Activated CD8-positive, alpha-beta memory T cell treated with anti-CD3 and anti-CD28 coated beads, Interleukin-2, amount 50 U/mL, for 1 hour (primary cell): Measurements from ENCODE around the gene RANBP3.

Experiments used
- DNase-seq: peaks from one replicate; pipeline ENCODE4 v3.0.0-alpha.2; 2020; ENCODE audit errors: extremely low read depth

The RANBP3 gene

DNA sequence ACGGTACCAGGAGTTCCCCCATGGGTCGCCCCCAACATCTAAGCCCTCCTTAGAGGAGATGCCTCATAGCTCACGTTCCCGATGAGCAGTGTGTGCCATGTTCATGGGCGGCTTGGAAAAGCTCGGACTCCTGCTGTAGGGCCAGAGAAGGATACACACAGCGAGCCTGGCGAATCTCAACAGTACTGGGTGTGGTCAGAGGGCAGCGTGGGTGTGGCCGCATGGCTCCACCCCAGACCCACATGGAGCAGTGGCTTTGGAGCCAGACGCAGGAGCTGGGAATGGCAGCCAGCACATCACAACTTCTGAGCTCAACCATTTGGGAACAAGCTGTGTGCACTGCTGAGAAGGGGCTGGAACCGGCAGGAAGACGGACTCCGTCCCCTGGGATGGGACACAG lies 48.3 kb downstream of the RANBP3 start:
- no peak for DNase-seq

DNA sequence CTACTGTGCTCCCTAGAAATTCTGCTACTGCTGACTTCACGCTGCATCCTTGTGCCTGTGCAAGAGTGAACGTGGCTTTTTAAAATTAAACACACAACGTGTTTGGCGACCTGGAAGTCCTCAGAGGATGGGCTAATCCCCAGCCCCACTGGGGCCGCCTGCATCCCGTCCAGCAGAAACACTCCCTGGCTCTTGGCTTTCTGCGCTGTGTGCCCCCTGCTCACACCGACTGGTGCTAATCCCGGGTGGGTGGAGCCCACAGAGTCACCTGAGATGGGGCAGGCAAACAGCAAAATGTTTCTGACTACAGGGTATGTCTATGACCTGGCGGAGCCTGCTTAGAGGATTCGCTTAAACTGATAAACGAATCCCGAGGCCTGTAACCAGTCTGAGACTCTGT lies 48.8 kb downstream of the RANBP3 start:
- DNase-seq, result no peak

DNA sequence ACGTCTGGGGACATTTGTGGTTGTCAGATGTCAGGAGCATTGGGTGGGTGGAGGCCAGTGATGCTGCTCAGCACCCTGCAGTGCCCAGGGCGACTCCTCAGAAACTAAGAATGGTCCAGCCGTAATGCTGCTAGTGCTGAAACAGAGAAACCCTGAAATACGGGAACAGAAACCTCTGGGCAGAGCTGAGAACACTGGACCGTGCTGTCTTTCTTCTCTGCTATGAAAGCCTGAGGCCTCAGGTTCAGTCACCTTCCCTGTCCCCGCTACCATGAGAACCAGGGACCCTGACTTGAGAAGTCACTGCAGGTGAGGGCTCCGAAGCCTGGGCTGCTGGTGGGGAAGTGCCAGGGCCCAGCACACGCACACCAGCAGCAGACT lies 50.5 kb downstream of the RANBP3 start:
- no peak for DNase-seq

DNA sequence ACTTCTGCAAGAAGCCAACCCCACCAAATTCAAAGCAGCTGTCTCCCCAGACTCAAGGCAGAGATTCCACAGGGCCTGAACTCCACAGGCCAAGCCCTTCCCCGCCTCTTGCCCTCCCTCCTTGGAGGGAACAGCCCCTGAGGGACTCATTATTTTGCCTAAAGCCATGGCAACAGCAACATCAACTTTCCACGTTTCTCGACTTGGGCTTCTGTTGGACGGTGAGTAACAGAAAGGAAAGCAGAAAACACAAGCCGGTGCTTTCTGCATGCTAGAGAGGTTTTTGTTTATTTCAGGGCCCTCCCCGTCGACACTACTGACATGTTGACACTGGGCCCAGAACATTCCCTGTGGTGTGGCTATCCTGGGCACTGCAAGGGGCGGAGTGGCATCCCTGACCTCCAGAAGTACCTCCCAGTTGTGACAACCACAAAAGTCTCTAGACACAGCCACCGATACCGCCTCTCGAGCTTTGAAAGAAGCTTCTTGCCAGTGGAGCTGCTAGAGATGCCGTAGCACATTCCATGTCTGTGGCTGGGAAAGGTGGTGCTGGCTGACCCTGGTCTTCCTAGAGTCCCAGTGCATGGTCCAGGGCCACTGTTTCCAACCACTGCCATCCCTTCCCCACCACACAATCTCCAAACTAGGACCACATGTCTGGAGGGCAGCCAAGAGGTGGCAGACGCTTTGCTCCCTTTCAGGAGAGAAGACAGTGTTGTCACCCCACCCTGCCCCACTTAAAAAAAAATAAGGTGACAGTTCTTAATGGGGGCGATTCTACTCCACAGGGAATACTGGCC lies 51.1 kb downstream of the RANBP3 start:
- no peak for DNase-seq

DNA sequence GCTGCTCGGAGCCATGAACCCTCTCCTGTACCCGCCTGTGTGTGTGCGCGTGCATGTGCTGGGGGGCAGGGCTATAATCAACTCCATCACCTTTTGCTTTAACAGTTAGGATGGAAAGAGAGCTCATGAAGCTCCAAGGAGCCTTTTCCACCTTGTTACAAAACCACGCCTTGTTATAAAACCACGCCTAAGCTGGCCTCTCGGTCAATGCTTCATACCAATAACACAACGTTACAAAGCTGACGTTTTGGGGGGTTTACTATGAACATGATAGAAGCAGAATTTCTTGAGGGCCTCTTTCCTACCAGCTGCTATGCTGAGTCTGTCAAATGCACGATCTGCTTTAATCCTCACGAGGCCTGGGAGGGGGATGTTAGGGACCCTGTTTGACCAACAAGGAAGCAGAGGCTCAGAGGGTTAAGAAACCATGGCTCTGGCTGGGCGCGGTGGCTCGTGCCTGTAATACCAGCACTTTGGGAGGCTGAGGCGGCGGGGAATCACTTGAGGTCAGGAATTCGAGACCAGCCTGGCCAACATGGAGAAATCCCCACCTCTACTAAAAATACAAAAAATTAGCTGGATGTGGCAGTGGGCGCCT lies 52.0 kb downstream of the RANBP3 start:
- no peak for DNase-seq

DNA sequence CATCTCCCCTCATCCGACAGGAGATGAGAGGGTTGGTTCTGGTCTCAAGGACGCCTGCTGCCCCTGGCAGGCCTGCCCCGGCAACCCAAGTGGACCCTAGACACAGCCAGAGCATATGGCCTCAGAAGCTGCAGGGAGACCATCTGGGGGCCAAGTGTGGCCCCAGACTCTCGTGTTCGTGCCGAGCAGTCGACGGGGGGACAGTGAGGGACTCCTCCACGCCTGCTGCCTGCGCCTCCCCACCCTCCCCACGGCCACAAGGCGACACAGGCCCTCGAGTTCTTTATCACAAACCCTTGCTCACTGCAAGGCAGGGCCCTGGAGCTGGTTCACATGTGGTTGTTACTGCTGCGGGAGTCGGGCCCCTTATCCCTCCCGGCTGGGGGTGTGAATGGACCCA lies 54.6 kb downstream of the RANBP3 start:
- DNase-seq, result no peak

DNA sequence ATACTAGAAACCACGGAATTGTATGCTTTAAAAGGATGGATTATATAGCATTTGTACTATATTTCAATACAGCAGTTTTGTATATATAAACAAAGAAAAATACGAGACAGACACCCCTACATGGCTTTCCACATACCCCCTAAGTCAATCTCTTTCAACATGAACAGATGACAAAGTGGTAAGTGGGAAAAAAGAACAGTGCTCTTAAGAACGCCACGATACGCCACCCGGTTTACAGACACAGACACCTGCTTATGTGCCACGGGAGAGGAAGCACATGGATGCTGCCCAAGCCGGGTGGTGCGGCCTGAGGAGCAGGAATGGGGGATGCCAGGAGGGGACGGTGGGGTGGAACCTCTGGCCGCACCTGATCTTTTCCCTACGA lies 55.8 kb downstream of the RANBP3 start:
- DNase-seq, result no peak

DNA sequence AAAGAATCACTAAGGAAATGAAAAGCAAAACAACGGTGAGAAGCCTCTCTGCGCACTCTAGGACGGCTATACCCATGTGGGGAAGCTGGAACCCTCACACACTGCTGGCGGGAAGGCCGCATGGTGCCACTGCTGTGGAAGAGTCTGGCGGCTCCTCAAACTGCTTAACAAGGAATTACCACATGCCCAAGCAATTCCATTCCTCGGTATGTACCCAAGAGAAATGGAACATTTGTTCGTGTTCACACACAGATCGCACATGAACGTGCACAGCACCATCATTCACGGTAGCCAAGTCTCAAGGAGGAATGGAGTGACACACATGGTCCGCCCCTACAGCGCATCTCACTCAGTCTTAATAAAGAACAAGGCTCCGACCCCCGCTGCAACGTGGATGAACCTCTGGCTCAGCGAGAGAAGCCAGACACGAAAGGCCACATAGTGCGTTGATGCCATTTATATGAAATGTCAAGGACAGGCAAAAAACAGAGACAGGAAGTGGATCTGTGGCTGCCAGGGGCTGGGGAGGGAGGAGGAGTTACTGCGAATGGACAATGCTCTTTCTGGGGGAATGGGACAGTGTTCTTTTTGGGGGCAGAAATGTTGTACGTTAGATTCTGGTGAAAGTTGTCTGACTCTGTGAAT lies 56.3 kb downstream of the RANBP3 start:
- no peak for DNase-seq

DNA sequence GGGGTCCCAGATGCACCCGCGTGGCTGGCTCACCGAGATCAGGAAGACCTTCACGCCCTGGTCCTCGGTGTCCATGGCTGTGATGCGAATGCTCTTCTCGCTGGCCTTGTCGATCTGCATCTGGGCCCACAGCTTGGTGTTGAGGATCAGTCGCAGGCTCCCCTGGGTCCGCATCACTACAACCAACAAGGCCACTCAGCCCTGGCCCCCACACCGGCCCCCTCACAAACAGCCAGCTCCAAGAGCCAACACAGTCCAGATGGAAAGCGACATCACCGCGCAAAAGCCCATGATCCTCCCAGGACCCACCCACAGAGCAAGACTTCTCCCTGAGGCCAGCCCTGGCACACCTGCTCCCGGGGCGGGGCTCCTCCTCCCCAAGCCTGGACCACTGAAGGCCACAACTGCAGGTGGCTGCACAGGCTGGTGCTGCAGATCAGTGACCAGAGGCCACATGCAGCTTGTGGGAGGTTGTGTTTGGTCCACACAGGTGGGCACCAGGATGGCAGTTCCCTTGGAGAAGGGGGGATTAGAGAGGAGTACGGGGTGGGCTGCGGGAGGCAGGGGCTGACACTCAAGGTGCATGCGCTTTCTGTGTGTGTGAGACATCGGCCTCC lies 59.4 kb downstream of the RANBP3 start:
- no peak for DNase-seq

DNA sequence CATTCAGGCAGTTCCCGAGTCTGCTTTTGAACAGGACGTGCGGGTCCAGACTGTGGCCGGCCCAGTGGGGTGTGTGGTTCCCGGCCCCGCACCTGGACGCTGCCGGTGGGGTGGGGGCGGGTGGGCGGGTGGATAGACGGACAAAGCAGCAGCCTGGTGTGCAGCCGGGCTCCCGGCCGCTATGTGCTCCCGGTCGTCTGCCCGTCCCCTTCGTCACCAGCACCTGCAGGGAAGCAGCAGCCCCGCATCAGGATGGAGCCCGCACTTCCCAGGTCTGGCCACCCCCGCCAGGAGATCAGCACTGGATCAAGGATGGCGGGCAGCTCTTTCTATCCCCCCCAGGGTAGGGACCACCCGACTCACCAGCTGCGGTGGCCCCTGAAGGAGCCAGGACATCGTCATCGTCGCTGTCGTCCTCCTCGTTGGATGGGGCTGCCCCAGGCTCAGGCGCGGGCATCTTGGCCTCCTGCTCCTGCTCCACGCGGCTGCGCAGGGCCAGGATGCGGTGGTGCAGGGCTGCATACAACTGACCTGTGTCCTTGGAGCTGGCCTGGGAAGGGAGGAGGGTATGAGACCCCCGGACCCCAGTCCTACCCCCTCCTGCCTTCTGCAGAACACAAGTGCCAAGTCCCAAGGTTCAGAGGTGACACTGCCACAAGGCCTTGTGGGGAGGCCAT lies 60.4 kb downstream of the RANBP3 start:
- no peak for DNase-seq

DNA sequence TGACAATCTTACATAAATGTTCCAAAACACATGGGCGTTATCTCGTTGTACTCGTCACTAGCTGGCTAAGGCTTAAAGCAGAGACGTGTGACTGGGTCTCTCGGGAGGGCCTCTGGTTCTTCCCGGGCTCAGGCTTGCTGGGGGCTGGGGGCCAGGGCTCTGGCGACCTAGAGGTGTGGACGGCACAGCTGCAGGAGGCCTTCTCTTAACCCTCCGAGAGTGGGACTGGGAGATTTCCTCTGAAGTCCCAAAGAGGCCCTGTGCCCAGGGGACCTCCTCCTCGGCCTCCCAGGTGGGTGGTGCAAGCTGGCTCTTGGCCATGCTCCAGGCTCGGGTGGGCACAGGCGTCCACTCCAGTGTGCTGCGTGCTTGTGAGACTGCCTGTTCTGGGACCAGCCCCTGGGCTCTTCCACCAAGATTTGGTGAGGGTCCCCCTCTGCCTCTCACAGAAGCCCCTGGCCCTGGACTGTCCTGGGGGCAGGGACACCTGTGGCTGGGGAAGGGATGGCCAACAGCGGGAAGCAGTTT lies 61.7 kb downstream of the RANBP3 start:
- no peak for DNase-seq

DNA sequence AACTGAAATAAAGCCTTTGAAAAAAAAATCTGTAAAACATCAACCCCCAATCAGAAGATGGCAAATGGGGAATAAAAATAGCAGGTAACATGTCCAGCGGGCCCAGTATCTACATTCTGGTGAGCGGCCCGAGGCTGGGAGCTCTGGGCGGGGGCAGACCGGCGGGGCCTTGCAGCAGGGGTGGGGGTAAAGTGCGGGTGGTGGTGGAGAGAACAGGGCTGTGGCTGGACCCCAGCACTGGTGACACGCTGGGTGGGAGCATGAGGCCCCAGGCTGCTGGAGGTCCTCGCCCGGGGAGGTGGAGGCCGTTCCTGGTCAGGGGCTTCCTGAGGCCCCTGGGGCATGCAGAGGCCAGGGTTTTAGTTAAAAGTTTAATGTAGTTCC lies 62.2 kb downstream of the RANBP3 start:
- DNase-seq, result no peak

DNA sequence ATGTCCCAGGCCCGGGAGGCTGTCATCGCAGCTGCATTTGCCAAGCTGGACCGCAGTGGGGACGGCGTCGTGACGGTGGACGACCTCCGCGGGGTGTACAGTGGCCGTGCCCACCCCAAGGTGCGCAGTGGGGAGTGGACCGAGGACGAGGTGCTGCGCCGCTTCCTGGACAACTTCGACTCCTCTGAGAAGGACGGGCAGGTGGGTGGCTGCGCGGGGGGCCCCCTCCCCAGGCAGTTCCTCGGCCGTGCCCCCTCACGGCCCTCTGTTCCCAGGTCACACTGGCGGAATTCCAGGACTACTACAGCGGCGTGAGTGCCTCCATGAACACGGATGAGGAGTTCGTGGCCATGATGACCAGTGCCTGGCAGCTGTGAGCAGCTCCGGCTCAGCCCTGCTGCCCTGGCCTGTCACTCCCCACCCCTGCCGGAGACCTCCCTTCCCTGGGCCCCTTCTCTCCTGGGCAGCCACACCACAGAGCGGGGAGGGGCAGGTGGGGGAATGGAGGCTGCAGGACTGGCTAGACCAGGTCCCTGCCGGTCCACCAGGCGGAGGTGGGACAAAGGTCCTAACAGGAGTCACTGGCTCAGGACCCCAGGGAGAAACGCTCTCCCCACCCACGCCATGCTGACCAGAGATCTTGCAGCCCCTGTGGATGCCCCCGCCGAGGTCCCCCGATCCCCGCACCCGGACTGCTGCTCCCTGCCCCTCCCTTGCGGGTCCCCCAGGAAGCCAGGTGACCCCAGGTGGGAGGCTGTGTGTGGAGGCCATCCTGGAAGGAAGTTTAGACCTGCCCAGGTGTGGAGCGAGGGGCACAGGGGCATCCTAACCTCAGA lies 62.8 kb downstream of the RANBP3 start:
- DNase-seq, result no peak

DNA sequence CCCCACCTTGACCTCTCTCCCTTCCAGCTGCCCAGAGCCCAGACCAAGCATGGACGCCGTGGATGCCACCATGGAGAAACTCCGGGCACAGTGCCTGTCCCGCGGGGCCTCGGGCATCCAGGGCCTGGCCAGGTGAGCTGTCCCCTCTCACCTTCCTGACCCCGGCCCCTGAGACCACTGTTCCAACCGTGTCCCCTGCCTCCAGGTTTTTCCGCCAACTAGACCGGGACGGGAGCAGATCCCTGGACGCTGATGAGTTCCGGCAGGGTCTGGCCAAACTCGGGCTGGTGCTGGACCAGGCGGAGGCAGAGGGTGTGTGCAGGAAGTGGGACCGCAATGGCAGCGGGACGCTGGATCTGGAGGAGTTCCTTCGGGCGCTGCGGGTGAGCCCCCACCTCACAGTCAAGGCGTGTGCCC lies 63.6 kb downstream of the RANBP3 start:
- no peak for DNase-seq

DNA sequence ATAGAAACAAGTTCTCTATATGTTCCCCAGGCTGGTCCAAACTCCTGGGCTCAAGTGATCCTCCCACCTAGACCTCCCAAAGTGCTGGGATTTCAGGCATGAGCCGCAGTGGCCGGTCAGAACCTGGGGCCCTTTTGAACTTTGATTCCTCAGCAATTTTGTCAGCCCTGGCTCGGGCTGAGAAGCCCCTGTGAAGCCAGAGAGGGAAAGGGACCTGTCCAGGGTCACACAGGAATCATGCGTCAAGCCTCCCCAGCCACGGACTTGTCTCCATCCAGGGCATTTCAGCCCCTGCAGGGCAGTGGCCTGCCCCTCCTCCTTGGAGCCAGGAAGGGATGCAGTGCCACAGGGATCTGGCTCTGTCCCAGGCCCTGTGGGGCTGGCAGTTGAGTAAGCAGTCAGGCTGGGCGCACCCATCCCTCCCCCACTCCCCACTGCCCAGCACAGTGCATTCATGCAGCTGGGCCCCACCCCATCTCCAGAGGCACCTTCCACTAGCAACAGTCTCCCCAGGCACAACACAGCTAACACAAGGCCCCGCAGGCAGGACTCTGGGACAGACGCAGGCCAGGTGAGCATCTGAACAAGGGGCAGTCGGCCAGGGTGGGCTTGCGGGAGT lies 64.1 kb downstream of the RANBP3 start, which contains the start of gene CAPS:
Gene CAPS (plus strand): TSS at position 516 of the 619 bp plus-strand sequence. CDS start 153 bp downstream, outside the sequence.
- DNase-seq, result no peak

DNA sequence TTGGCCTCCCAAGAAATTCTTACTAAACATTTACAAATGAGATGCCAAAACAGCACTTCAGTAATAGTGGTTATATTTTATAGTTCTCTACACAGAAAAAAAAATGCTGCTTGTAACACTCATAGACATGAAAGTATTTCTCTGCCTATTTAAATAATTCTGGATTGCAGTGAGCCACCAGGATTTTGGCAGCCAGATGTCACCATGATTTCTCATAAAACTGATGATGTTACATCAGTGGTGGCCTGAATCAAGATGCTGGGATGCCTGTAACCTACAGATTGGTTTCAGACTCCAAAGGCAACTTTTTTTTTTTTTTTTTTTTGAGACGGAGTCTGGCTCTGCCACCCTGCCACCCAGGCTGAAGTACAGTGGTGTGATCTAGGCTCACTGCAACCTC lies 66.6 kb downstream of the RANBP3 start:
- DNase-seq, result no peak

DNA sequence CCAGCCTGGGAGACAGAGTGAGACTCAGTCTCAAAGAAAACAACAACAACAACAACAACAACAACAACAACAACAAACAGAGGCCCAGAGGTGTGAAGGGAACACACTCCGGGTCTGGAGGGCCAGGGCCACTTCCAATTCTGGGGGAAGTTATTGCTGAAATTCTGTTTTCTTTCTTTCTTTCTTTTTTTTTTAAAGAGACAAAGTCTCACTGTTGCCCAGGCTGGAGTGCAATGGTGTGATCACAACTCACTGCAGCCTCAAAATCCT lies 67.4 kb downstream of the RANBP3 start:
- DNase-seq, result no peak

DNA sequence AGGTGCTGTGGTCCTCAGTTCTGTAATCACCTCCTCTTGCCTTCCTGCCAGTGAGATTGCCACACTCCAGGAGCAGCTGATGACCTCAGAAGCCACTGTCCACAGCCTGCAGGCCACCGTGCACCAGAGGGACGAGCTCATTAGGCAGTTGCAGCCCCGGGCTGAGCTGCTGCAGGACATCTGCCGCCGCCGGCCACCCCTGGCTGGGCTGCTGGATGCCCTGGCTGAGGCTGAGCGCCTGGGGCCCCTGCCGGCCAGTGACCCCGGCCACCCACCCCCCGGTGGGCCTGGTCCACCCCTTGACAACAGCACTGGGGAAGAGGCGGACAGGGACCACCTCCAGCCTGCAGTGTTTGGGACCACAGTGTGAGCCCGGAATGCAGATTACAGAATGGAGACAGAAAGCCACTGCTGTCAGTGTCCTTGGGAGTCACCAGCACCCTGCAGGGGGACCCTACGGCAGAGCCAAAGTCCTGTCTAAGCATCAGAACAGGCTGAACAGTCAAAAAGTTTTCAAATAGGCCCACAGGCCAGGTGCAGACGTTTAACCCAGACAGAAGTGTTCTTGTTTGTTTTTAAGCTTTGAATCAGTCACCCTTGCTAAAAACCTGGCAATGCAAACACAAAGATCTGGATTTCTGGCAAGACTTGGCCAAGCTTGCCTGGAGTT lies 69.0 kb downstream of the RANBP3 start:
- no peak for DNase-seq

DNA sequence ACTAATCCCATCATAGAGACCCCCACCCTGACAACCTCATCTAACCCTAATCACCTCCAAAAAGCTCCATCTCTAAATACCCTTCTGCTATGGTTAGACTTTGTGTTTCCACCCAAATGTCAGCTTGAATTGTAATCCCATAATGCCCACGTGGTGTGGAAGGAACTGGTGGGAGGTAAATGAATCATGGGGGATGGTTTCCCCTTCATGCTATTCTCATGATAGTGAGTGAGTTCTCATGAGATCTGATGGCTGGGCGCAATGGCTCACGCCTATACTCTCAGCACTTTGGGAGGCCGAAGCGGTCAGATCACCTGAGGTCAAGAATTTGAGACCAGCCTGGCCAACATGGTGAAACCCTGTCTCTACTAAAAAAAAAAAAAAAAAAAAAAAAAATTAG lies 70.7 kb downstream of the RANBP3 start:
- no peak for DNase-seq

DNA sequence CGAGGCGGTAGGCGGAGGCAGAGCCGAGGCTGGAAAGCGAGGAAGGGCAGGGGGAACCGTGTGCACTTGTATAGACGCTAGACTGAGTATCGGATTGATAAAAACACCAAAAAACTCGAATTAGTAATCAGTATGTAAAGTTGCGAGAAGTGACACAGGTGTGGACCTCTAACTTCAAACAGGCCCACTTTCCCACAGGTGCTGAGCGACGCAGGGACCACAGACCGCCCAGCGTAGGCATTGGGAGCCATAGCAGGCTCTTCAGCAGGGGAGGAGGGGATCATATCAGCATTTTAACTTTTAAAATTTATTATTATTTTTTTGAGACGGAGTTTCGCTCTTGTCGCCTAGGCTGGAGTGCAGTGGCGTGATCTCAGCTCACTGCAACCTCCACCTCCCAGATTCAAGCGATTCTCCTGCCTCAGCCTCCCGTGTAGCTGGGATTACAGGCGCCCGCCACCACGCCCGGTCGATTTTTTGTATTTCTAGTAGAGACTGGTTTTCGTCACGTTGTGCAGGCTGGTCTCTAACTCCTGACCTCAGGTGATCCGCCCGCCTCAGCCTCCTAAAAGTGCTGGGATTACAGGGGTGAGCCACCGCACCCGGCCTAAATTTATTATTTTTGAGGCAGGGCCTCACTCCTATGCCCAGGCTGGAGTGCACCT lies 72.7 kb downstream of the RANBP3 start:
- DNase-seq, result no peak
